HG02763 (cell line): Measurements from ENCODE around the gene ZMYND10.
"Not testable (repeated sequence)": the region's sequence is repeated elsewhere in the genome, so short reads cannot be mapped to it uniquely, and the experiment has no call there.

Experiments used
- ATAC-seq: cut with Tn5 transposase; IDR thresholded peaks from one replicate; pipeline ENCODE4 v1.9.1; 2021; ENCODE audit warnings: mild to moderate bottlenecking, moderate library complexity; ENCODE audit not compliant: unreplicated experiment

The ZMYND10 gene

DNA sequence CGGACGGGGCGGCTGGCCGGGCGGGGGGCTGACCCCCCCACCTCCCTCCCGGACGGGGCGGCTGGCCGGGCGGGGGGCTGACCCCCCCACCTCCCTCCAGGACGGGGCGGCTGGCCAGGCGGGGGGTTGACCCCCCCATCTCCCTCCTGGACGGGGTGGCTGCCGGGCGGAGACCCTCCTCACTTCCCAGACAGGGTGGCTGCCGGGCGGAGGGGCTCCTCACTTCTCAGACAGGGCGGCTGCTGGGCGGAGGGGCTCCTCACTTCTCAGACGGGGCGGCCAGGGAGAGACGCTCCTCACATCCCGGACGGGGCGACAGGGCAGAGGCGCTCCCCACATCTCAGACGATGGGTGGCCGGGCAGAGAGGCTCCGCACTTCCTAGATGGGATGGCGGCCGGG lies 33.5 kb downstream of the ZMYND10 start:
- not testable (repeated sequence) for ATAC-seq

DNA sequence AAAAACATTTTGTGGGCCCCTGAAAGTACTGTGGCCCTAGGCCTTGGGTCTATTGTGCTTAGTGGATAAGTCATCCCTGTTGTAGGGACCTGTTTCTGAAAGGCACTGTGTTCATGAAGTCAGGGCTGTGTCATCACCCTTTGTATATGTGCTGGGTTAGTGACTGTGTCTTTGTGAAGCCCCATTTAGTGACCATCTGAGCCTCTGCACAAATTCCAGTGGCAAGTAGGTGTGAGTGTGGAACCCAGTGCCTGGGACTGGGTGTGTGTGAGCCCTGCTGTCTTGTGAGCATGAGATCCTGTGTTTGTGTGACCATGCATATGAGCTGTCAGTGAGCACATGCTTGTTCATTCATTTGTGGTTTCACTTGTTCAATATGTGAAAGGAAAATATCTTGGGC lies 40.9 kb downstream of the ZMYND10 start:
- no peak for ATAC-seq

DNA sequence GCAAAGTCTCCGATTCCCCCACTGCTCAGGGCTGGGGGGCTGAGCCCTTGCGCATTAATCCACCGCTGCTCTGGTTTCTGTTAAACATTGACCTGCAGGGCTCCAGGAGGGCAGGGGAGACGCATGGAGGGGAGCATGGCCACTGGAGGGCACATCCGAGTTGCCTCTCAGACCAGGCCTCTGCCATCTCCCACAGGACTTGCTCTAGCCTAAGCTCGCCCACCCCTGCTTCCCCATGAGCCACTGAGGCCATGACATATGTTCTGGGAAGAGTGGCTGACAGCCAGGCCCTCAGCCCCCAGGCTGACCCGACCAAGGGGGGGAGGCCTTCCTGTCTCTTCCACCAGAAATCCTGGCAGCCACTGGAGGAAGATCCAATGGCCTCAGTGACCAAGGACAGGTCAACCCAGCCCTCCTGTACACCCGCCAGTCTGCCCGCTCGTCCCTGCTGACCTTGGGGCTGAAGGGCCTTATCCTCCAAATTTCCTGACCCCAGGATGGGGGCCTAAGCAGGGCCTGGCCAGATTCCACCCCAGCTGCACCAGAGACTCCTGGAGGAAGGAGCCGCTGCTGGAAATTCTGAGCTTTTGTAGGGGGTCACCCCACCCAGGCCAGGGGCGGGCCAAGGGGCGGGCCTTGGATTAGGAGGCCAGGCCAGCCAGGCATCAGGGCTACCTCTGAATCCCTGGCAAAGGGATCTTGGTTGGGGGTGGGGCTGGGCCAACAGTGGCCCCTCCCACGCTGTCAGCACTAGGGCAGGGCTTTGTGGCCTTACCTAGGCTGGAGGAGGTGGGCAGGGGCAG lies 42.3 kb downstream of the ZMYND10 start, which contains the start of gene HYAL1:
TSS of gene HYAL1 (minus strand) at position 562 of the 803 bp plus-strand sequence. CDS start 618 bp downstream, outside the sequence.
- no peak for ATAC-seq

DNA sequence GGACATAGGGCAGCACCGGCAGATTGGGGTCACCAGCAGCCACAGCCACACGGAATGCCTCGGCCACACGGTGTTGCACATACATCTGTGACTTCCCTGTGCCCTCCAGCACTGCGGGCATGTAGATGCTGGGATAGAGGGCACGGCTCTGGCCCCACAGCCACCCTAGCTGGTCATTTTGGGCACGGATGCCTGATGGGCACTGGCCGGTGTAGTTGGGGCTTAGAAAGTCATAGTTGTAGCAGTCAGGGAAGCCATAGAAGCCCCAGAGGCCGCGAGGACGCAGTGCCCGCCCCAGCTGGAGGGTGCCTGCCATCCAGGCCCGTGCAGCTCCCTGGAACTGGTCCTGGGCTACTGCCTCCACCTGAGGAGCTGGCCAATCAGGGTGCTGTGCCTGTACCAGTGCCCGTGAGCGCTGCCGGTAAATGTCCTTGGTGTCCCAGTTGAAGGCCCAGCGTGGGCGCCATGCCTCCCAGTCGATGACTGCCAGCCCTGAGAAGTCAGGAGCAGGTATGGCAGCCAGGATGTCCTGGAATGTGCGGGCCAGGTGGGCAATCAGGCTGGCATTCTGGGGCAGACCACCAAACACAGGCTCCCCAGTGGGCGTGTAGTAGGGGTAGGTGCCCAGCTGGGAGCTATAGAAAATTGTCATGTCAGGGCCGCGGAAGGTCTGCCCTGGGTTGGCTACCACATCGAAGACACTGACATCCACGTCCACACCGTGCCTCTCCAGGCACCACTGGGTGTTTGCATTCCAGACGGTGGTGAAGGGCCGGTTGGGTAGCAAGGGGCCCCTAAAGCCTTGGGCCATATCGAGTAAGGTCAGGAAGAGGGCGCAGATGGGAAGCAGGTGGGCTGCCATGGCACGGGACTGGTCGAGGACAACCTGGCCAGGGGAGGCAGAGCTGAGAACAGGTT lies 43.2 kb downstream of the ZMYND10 start:
- ATAC-seq: no peak

DNA sequence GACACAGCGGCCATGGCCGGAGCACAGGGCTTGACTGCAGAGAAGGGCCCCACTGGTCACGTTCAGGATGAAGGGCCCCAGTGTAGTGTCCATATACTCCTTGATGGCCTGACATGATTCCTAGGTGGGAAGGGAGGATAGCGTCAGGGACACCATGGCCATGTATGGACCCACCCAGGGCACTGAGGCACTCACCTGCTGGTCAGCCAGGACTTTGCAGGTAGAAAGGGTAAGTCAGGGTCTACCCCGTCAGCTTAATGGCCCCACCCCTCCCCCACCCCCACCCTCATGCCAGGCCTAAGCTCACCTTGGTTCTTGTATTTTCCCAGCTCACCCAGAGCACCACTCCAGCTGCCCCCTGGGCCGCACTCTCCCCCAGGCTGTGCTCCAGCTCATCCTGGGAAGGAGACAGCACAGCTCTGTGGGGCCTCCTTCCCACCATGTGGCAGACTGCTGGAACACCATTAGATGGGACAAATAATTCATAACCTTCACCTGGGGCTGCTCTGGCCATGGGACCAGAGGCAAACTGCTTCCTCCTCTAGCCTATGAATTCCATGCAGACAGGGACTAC lies 44.8 kb downstream of the ZMYND10 start:
- ATAC-seq: no peak

DNA sequence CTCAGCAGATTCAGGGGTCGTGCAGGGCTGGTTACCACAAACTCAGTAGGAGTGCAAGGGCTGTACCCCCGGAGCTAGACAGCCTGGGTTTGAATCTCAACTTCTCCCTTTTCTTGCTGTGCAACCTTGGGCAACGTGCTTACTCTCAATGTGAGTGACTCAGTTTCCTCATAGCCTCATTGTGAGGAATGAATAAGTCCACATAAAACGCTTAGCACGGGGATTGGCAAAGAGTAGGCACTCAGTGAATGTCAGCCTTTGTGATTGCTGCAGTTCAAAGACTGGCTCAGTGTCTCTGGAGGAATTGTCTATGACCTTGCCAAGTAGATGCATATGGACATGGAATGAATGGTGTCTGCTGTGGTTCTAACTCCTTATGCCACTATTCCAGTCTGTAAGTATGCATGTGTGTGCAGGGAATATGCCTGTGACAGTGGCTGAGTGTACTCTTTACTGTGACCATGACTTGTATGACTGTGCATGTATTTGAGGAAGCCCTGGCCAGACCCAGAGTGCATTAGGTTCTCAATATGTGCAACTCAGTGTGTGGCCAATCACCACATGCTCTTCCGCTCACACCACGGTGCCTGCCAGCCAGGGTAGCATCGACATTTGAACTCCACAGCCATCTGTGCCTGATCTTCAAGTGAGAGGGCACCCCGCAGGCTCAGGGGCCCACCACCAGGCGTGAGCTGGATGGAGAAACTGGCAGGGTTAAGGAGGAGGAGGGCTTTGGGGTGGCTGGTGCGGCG lies 45.4 kb downstream of the ZMYND10 start:
- ATAC-seq: no peak

DNA sequence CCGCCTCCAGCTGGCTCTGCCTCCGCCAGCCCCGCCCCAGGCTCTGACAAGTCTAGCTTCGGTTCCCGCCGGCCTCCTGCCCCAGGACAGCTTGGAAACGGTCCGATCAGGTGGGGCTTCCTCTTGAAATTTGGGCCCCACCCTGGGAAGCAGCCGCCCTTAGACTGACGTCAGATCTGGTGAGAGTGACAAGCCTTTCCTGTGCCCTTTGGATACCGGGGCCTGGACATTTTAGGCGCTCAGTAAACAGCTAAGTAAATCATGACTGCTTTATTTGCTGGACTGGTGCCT lies 45.9 kb downstream of the ZMYND10 start:
- no peak for ATAC-seq

DNA sequence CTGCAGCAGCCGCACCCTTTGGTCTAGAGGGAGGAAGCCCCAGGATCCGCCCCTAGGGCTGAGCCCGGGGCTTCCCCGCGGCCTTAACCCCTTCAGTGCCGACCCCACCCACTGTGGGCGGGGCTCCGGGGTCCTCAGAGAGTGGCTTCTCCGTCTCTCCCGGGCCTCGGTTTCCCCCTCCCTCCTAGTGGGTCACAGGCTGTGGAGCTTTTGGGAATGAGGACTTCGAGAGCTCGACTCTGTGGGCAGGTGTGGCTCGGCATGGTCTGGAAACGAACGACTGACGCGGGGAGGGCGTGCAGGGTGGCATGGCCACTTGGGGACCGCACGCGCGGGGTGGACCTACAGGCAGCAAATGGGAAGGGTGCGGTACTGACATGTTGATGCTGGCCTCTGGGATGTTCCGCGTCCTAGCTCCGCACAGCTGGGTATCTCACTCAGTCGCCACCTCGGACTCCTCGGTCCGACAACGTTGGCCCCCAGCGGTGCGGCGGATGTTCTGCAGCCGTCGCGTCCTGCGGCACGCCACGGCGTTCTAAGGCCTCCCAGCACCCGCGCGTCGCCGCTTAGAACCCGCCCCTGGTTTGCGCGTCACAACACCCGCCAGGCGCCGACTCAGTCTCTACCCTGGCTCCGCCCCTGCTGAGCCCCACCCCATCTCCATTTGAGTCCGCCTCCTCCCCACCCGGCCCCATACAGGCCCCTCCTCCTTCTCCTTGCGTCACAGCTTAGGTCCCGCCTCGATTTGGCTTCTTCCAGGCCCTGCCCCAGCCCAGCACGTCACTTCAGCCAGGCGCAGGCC lies 46.5 kb downstream of the ZMYND10 start, which contains the start of the genes HYAL3 and NAA80:
TSS of gene HYAL3 (minus strand) at position 570 of the 802 bp plus-strand sequence. CDS start 3,803 bp downstream, outside the sequence.
TSS of gene NAA80 (minus strand) at position 570 of the 802 bp plus-strand sequence. CDS start 1,942 bp downstream, outside the sequence.
- ATAC-seq: peak; percentile 85

DNA sequence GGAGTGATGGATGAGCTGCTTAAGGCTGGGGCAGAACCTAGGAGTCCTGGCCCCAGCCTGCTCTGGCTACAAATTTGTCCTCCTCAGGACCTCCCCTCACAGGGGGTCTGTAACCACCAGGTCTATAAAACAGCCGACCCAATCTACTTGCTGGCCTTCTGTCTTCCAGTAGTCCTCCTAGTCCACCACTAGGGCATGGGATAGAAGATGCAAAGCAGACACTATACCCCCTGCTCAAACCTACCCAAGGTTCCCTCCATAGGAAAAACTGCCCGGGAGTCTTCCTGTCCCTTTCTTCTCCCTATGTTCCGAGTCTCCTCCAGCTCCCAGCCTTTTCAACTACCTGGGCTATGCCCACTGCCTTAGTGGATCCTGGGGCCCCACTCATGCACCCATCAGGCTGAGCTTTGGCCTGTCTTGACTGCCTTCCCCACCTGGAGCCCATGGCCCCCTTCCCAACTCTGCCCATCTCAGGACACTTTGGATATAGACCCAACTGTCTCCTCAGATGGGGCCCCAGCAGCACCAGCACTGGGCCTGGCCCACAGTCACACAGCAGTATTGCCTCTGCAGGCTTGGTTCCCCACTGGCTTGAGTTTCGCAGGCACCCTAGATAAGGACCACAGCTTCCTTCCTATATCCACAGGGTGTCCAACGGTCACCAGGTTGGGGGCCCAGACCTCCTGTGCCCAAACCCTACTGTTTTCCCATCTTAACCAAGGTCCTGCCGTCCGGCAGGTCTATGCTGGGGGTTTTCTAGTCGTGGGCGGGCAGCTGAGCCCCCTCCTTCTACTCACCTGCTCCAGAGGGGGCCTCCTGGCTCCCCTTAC lies 47.4 kb downstream of the ZMYND10 start:
- no peak for ATAC-seq

DNA sequence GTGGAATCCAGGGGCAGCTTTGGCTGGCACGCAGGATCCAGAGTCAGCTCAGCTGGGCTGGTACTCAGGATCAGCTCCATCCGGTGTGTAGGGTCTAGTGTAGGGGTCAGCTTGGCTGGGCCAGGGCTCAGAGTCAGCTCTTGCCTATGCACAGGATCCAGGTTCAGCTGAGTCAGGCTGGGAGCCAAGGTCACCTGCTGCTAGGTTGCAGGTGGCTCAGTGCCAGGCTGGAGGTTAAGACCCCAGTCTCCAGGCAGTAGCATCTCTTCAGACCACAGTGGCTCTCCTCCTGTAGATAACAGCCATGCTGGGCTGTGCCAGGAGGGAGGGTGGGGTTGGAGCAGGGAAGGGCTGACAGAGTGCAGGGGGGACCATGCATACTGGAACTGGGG lies 48.2 kb downstream of the ZMYND10 start:
- ATAC-seq: no peak

DNA sequence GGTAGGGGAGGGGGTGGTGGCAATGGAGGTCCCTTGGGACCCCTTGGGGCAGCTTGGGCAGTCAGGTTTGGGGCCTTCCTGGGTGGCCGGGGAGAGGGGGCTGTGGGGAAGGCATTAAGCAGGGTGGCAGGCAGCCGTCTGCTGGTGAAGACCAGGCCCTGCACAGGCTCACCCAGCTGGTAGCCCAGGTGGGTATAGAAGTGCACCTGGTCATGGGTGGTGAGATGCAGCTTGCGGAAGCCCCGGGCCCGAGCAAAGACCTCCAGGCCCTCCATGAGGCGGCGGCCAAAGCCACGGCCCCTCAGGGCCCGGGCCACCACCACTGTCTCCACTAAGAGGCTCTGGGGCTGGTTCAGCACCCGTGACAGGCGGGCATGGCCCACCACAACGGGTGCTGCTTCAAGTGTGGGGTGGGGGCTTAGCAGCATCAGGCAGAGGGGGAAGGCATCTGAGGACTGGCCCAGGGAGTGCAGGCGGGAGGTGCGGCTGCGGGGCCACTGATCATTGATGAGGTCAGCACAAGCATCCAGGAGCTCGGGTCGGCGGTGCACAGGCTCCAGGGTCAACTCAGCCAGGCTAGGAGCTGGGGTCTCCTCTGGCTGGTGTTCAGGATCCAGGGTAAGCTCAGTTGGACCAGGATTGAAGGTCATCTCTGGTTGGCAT lies 48.7 kb downstream of the ZMYND10 start:
- no peak for ATAC-seq

DNA sequence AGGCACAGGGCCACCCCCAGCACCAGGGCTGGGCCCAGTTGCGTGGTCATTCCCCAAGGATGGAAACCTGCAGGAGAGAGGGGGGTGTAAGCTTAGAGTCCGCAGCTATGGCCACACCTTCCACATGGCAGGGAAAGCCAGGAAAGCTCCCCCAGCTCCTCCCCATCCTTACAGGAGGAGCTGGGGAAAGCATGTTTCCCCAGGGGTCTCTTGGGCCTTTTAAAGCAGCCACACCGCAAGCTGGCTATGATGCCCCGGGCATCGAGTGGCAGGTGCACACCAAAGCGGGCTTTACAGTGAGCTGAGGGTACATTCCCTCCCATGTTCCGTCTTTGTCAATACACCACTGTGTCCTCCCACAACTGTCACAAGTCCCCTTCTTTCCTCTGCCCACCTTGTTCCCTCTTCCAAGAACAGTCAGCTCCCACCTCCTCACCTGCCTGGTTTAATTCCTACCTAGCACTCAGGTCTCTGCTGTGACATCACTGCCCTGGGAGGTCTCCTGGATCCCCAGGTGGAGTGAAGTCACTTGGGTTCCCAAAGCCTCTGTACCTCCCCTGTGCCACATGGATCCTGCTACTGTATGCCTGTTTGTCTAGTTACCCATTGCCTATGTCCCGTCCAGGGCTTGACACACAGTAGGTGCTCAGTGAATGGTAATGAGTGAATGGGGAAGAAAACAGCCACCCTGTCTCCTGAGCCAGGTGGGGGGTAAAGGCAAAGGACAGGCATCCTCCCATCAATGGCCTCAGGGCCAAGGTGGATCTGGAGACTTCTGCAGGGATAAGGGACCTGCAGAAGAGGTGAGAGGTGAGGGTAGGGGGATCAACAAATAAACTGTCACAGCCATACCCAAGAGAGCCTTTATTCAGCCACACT lies 49.7 kb downstream of the ZMYND10 start:
- no peak for ATAC-seq

DNA sequence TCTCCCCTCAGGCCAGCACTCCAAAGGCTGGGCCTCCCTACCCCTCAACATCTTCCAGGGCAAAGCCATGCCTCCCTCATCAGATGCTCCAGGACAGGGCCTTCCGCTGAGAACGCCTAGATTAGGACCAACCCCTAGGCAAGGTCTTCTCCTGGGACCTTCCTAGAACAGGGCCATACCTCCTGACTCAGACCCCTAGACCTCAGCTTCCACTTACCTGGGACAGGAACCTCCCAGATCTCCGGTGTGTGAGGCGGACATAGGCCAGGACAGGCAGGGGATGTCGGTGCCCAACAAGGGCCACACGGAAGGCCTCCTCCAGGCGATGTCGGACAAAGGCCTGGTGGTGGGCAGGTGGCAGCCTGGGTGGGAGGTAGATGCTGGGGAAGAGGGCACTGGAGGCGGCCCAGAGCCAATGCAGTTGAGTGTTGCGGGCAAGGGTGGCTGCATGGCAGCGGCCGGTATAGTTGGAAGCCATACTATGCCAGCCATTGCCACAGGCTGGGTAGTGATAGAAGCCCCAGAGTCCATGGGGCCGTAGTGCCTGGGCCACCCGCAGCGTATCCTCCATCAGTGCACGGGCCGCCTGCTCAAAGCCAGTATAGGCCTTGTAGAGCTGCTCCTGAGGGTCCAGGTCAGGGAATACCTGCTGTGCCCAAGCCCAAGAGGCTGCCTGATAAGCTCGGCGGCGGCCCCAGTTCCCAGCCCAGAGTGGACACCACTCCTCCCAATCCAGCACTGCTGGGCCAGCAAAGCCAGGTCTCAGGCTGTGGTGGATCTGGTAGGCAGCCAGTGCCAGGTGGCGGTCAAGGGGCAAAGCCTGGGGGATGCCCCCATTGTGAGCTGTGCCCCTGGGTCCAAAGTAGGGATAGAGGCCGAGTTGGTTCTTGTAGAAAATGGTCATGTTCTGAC lies 50.8 kb downstream of the ZMYND10 start:
- no peak for ATAC-seq

DNA sequence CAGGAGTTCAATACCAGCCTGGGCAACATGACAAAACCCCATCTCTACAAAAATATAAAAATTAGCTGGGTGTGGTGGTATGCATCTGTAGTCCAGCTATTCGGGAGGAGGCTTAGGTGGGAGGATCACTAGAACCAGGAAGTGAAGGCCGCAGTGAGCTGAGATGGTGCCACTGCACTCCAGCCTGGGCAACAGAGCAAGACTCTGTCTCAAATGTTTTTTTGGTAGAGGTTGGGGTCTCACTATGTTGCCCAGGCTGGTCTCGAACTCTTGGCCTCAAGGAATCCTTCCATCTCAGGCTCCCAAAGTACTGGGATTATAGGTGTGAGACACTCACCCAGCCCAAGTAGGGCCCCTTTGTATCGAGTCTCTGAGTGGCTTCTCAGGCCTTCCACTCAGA lies 51.4 kb downstream of the ZMYND10 start:
- no peak for ATAC-seq

DNA sequence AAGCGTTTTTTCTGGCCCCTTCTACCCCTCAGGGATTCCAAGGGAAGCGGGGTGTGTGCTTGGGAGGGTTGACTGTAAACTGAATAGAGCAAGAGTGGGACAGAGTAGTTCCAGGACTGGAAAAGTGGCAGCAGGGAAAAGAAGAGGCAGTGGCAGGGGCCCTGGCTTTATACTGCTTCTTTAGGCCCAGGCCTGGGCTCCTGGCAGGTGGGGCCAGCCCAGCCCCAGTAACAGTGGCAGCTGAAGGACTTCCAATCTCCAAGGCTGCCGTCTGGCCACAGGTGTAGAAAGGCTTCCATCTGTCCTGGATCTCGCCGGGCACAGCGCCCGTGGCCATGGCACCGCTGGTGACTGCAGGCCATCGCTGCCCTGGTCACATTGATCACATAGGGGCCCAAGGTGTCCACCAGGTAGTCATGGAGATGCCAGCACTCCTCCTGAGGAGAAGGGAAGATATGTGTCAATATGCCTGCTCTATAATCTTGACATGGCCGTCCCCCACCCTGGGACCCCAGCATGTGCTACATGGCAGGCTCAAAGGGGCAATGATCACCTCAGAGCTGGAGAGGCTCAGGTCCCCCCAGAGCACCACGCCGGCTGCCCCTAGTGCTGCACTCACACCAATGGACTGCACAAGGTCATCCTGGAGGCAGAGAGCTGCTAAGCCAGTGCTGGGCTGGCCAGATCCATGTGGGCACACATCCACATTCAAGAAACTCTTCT lies 52.3 kb downstream of the ZMYND10 start:
- ATAC-seq: no peak
